Esophagus squamous epithelium (tissue), 5 donors: ENCODE data around the gene KRT39. TPM values are rescaled to one million over a fixed set of nuclear protein-coding genes. Genes with fewer than 3 reads are reported as not detected.

Experiments used
- DNase-seq: peaks from one replicate; lab custom pipeline; 2025; lab: John Stamatoyannopoulos, UW
- H3K27ac ChIP-seq, 4 donors: fragments of 200-600 bp; sonication (generic); one replicate each; pipeline ENCODE4 v1.5.1; 2016 to 2019; ENCODE audit warnings: mild to moderate bottlenecking in 1 of 4
- H3K27me3 ChIP-seq, 4 donors: fragments of 200-600 bp; sonication (generic); 1 replicate in 3 of 4; 2 replicates in 1 of 4; pipeline versions ENCODE4 v1.5.1 to v1.6.0; 2017 to 2021; ENCODE audit warnings: antibody characterized with exemption in 1 of 4
- H3K36me3 ChIP-seq, 3 donors: fragments of 200-600 bp; sonication (generic); one replicate each; pipeline ENCODE4 v1.5.1; 2016 to 2019
- H3K4me1 ChIP-seq, 3 donors: fragments of 200-600 bp; sonication (generic); one replicate each; pipeline ENCODE4 v1.5.1; 2017 to 2019
- H3K4me3 ChIP-seq, 4 donors: fragments of 200-600 bp; sonication (generic); 1 replicate in 3 of 4; 2 replicates in 1 of 4; pipeline ENCODE4 v1.5.1; 2016 to 2019; ENCODE audit warnings: mild to moderate bottlenecking in 2 of 4, moderate library complexity in 1 of 4
- H3K9me3 ChIP-seq, 3 donors: fragments of 200-600 bp; sonication (generic); one replicate each; pipeline ENCODE4 v1.5.1; 2016 to 2019
- CTCF ChIP-seq, 6 experiments: fragments of 450-650 bp in 4 of 6; fragments of 200-600 bp in 2 of 6; sonication (generic) in 2 of 6; IDR thresholded peaks; one replicate each; pipeline ENCODE4 v1.5.1; 2016 to 2019; ENCODE audit warnings: antibody characterized with exemption in 6 of 6, mild to moderate bottlenecking in 4 of 6, moderate library complexity in 4 of 6
- POLR2A ChIP-seq, 4 donors: fragments of 450-650 bp; IDR thresholded peaks; one replicate each; pipeline ENCODE4 v1.6.1; 2017; ENCODE audit warnings: antibody characterized with exemption in 4 of 4, mild to moderate bottlenecking in 4 of 4, moderate library complexity in 3 of 4
- WGBS, 2 donors: methylation state at CpG; one replicate each; pipeline ENCODE4 v1.1.5; 2018; 5-methylcytosine and 5-hydroxymethylcytosine counted together
- intact Hi-C: fragments of 100-400 bp; cut with DNase I; formaldehyde crosslinking; loops from one replicate; pipeline ENCODE4 v1.15.0; 2022
- small RNA-seq, 4 donors: library from RNA; depleted of rRNA; stranded (forward); fragments of <200 nt; gene quantifications; one replicate each; pipeline ENCODE3, GENCODE V24; 2016
- total RNA-seq, 4 donors: library from RNA; depleted of rRNA; stranded (reverse); fragments of >200 nt; gene quantifications; one replicate each; pipeline ENCODE4 v1.1.0, GENCODE V29; 2016
- donor health status: DM: yes; HTN: yes; CAD: no.

Gene KRT39
- total RNA-seq, 4 donors from 2014 or later = not detected

DNA sequence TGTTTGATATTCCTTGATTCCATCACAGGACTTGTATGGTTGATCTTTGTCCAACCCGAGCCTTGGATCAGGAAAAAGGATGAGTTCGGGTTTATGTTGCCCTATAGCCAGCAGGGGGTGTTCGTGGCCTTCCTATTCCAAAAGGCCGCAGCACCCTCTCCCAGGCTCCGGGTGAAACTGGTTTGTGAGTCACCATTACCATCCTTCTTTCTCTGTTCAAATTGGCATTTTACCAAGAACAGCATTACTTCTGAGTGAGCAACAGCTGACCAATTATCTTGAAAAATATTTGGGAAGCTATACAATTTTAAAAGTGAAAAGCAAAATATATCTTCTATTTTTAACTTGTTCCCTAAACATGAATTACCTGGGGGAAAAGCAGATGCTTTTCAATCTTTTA is 57.4 kb downstream of the KRT39 start:
- Histone ChIP-seq H3K9me3 (no peaks in the 10 kb centered on the region), H3K27me3 (peaks cover 0 to 15% (median 0%) of the 10 kb centered on the region in 4 donors), H3K27ac (peak overlapping the region; percentile 58 to 86 (median 70)), H3K4me3 (no peak overlapping the region), H3K4me1 (peaks cover 8 to 40% (median 12%) of the 10 kb centered on the region in 3 donors), H3K36me3 (no peaks in the 10 kb centered on the region)
- peak; percentile 27 for DNase-seq
- TF ChIP-seq POLR2A (IDR thresholded peaks at IDR 0.05) = no peak
- peak; percentile 49 to 91 (median 86) for TF ChIP-seq CTCF (IDR thresholded peaks at IDR 0.05)
- intact Hi-C loops = loop anchor here (5.0 to 10.0 kb wide), 2 partner anchors 413 to 635 kb away; no protein-coding TSS in a partner anchor
- 0% methylated on average over 5 of the region's 5 CpGs for WGBS, 2 donors

Small RNA genes lying within 50 kb of the gene (small RNA-seq; reads per million reads assigned to genes)
- 0 reads per million in 4 donors for gene KRTAP3-4P

Other genes starting within 250 kb of the KRT39 start
- not detected for gene KRT25, start 211.6 kb downstream of the KRT39 start, total RNA-seq
- not detected for gene KRT26, start 194.7 kb downstream of the KRT39 start, total RNA-seq
- not detected for gene KRT27, start 184.4 kb downstream of the KRT39 start, total RNA-seq
- gene KRT28, start 167.0 kb downstream of the KRT39 start, total RNA-seq = not detected
- 10 to 100 TPM; 14.4 to 50.0 (median 33.2) TPM for gene KRT10, start 144.3 kb downstream of the KRT39 start, total RNA-seq
- gene KRT12, start 99.7 kb downstream of the KRT39 start, total RNA-seq = not detected
- gene KRT20, start 81.7 kb downstream of the KRT39 start, total RNA-seq = not detected
- 10 to 100 TPM in 1 of 4 donors, 1 to 10 TPM in 2, under 1 TPM in 1; 0.38 to 19.6 (median 4.9) TPM for gene KRT23, start 29.3 kb downstream of the KRT39 start, total RNA-seq
- under 1 TPM in 1 of 4 donors, not detected in 3; 0.19 TPM for gene KRT40, start 17.4 kb upstream of the KRT39 start, total RNA-seq
- gene KRTAP3-3, start 27.2 kb upstream of the KRT39 start, total RNA-seq = not detected
- under 1 TPM in 1 of 4 donors, not detected in 3; 0.57 TPM for gene KRTAP3-2, start 33.0 kb upstream of the KRT39 start, total RNA-seq
- gene KRTAP3-1, start 42.2 kb upstream of the KRT39 start, total RNA-seq = not detected
- gene KRTAP1-5, start 60.3 kb upstream of the KRT39 start, total RNA-seq = not detected
- not detected for gene KRTAP1-4, start 63.2 kb upstream of the KRT39 start, total RNA-seq
- gene KRTAP1-3, start 67.9 kb upstream of the KRT39 start, total RNA-seq = not detected
- gene KRTAP1-1, start 74.5 kb upstream of the KRT39 start, total RNA-seq = not detected
- gene KRTAP2-1, start 80.4 kb upstream of the KRT39 start, total RNA-seq = not detected
- gene KRTAP2-2, start 88.3 kb upstream of the KRT39 start, total RNA-seq = not detected
- not detected for gene KRTAP2-3, start 93.2 kb upstream of the KRT39 start, total RNA-seq
- gene KRTAP2-4, start 98.9 kb upstream of the KRT39 start, total RNA-seq = not detected
- gene KRTAP4-7, start 117.2 kb upstream of the KRT39 start, total RNA-seq = not detected
- gene KRTAP4-8, start 131.2 kb upstream of the KRT39 start, total RNA-seq = not detected
- gene KRTAP4-16, start 135.3 kb upstream of the KRT39 start, total RNA-seq = not detected
- not detected for gene KRTAP4-9, start 138.4 kb upstream of the KRT39 start, total RNA-seq
- gene KRTAP4-11, start 151.4 kb upstream of the KRT39 start, total RNA-seq = under 1 TPM in 1 of 4 donors, not detected in 3; 0.22 TPM
- not detected for gene KRTAP4-12, start 157.2 kb upstream of the KRT39 start, total RNA-seq
- gene KRTAP4-6, start 173.6 kb upstream of the KRT39 start, total RNA-seq = not detected
- not detected for gene KRTAP4-5, start 182.9 kb upstream of the KRT39 start, total RNA-seq
- gene KRTAP4-4, start 193.8 kb upstream of the KRT39 start, total RNA-seq = not detected
- not detected for gene KRTAP4-3, start 201.3 kb upstream of the KRT39 start, total RNA-seq
- gene KRTAP4-2, start 211.3 kb upstream of the KRT39 start, total RNA-seq = not detected
- not detected for gene KRTAP4-1, start 218.0 kb upstream of the KRT39 start, total RNA-seq
- not detected for gene KRTAP9-1, start 222.9 kb upstream of the KRT39 start, total RNA-seq